HepG2 (cell line): ENCODE measurements around the gene TGM4.

Source experiments
- ADNP ChIP-seq: sonication (generic); formaldehyde crosslinking; IDR thresholded peaks from 2 replicates; pipeline ENCODE4 v1.4.0; 2020; ENCODE audit warnings: missing genetic modification reagents
- ATM ChIP-seq: fragments of 450-650 bp; IDR thresholded peaks from 2 replicates; pipeline ENCODE4 v1.7.1; 2017; ENCODE audit warnings: mild to moderate bottlenecking, borderline replicate concordance
- CTCF ChIP-seq: sonication (generic); formaldehyde crosslinking; IDR thresholded peaks from 2 replicates; pipeline ENCODE4 v1.5.0; 2020; ENCODE audit warnings: mild to moderate bottlenecking, missing genetic modification reagents, moderate library complexity
- DPF2 ChIP-seq: sonication (generic); formaldehyde crosslinking; IDR thresholded peaks from 2 replicates; pipeline ENCODE4 v1.4.0; 2020; ENCODE audit warnings: mild to moderate bottlenecking, low read depth, missing genetic modification reagents, borderline replicate concordance
- E2F5 ChIP-seq: sonication (generic); formaldehyde crosslinking; conservative IDR thresholded peaks from 2 replicates; pipeline ENCODE4 v1.4.0; 2020; ENCODE audit warnings: missing genetic modification reagents
- MEF2D ChIP-seq: sonication (generic); formaldehyde crosslinking; IDR thresholded peaks from 2 replicates; pipeline ENCODE4 v1.5.1; 2020; ENCODE audit warnings: mild to moderate bottlenecking, missing genetic modification reagents
- MYNN ChIP-seq: sonication (generic); formaldehyde crosslinking; IDR thresholded peaks from 2 replicates; pipeline ENCODE4 v1.4.0; 2020; ENCODE audit warnings: mild to moderate bottlenecking, low read depth, missing genetic modification reagents
- POLR2AphosphoS5 ChIP-seq: IDR thresholded peaks from 2 replicates; pipeline ENCODE4 v1.6.1; 2012; ENCODE audit warnings: low read depth, low read length
- REXO4 ChIP-seq: sonication (generic); formaldehyde crosslinking; IDR thresholded peaks from 2 replicates; pipeline ENCODE4 v1.8.0; 2022; ENCODE audit warnings: missing genetic modification reagents, mild to moderate bottlenecking, borderline replicate concordance
- TFDP1 ChIP-seq: IDR thresholded peaks from 2 replicates; pipeline ENCODE4 v1.6.1; 2016; ENCODE audit warnings: missing compliant biosample characterization, missing genetic modification reagents, borderline replicate concordance
- ZNF274 ChIP-seq: sonication (generic); formaldehyde crosslinking; IDR thresholded peaks from 2 replicates; pipeline ENCODE4 v1.5.1; 2020; ENCODE audit warnings: mild to moderate bottlenecking, missing genetic modification reagents

GRCh38 chr3:44942202-44942921 is 68.0 kb downstream of the TGM4 start:
- TF ChIP-seq MYNN (no peak), CTCF (CRISPR knock-in tag) (no peak), ADNP (CRISPR knock-in tag) (no peak), E2F5 (CRISPR knock-in tag) (no peak), POLR2AphosphoS5 (no peak), ZNF274 (CRISPR knock-in tag) (no peak), MEF2D (CRISPR knock-in tag) (no peak), TFDP1 (CRISPR knock-in tag) (no peak), ATM (no peak), REXO4 (CRISPR knock-in tag) (no peak), DPF2 (no peak)
